HG03039 (cell line): Measurements from ENCODE around the gene THSD7A.

Experiments
- ATAC-seq: cut with Tn5 transposase; IDR thresholded peaks from one replicate; pipeline ENCODE4 v1.9.1; 2021; ENCODE audit warnings: mild to moderate bottlenecking, moderate library complexity; ENCODE audit not compliant: unreplicated experiment

THSD7A gene

DNA sequence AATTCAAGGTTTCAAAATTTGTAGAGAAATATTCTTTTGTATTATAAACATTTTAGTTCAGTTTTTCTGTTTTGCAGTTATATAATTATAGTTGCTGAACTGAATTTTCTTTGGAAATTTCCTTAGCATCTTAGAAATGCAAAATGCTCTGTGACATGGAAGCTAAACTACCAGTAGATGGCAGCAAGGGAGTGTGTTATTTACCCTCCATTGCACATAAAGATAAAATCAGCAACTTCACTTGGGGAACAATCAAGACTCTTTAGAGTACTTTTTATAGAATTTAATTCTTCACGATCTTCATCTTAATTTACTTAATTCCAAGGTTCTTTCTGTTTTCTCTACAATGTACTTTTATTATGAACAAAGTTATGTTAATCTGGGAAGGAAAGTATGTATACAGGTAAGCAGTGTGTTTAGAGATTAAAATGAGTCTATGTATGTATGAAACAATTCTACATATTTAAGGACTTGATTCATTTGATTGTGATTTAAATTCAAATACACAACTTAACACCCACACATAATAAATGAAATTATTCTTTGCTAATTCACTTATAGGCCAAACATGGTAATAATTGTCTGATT is 404.2 kb downstream of the THSD7A start:
- no peak for ATAC-seq

DNA sequence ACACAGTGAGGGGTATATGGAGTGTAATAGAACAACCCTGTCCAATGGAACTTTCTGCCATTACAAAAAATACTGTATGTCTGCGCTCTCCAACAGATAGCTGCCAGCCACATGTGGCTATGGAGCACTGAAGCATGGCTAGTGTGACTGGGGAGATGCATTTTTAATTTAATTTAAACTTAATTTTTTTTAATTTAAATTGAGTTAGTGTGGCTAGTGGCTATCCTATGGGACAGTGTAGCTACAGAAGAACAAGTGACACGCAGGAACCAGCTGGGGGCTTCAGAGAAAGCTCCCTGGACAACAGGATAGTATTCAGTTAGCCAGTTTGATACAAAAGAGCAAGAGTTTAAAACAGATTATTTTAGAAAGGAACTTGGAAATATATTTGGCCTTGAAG is 408.0 kb downstream of the THSD7A start:
- no peak for ATAC-seq

DNA sequence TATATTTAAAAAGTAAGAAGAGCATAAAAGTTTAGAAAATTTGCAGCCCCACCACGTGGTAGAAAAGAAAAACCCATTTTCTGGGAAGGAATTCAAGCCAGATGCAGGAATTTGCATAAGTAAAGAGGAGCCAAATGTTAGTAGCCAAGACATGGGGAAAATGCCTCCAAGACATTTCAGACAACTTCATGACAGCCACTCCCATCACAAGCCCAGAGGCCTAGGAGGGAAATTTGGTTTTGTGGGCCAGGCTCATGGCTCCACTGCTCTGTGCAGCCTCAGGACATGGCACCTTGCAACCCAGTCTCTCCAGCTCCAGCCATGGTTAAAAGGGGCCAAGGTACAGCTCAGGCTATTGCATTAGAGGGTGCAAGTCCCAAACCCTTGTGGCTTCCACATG is 411.9 kb downstream of the THSD7A start:
- ATAC-seq, result no peak

DNA sequence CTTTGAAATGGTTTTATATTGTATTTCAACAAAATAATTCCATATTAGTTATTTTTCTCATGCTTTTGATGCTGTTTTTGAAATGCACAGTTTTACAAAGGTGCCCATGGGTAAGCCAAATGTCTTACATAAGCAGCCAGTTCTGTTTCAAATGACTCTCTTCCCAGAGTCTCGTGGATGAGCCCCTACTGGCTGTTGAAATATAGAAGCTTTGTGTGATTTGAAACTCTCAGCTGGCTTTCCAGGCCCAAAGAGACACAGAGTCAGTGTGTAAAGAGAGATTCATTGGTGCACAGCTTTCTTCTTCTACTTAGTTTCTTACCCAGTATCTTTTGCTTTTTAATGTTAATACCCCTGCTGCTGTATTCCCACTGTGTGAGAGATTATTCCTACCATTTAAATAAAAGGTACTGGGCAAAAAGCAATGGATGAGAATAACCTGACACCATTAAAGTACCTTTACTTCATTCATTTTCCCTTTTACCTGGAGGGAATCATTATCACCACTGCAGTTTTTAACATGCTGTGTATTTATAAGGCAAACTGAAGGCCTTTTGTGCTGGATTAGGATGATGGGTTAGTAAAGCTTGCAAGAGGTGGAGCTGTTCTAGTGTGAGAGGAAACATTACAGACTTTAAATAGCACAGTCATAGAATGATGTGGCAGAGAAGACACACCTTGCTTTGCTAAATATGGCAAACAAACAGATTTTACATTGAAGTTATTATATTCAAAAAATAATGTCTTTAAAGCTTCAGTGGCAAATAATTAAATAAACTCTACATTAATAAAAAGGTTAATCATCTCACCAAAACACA is 415.1 kb downstream of the THSD7A start:
- no peak for ATAC-seq

DNA sequence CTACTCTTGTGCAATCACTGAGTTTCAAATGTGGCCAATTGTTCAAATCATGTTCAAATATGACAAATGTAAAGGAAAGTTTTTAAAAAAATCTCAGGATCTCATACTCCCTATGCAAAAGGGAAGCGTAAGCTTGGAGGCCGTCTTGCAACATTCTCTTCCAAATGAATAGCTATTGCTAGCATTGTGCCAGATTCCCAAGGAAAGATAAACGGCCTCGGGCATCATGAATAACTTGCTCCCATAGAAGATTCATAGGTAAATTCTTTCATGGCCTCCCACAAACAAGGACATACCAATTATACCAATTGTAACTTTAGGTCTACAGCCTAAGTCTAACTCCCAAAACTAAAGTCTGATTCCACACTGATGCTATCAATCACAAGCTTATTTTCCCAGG is 416.9 kb downstream of the THSD7A start:
- ATAC-seq, result no peak

DNA sequence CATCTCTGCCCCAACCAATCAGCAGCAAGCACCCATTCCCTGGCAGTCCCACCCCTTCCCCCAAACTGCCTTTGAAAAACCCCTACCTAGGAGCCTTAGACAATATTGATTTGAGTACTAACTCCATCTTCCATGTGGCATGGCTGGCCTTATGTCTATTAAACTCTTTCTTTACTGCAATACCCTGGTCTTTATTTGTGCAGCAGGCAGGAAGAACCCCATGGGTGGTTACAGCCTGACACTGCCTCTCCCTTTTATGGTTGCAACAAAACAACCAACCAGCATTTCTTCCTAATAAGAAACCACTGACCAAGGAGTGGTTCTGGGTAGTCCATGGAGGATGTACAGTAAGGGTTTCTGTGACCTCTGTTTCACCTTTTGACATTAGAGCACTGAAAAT is 418.1 kb downstream of the THSD7A start:
- ATAC-seq, result no peak

DNA sequence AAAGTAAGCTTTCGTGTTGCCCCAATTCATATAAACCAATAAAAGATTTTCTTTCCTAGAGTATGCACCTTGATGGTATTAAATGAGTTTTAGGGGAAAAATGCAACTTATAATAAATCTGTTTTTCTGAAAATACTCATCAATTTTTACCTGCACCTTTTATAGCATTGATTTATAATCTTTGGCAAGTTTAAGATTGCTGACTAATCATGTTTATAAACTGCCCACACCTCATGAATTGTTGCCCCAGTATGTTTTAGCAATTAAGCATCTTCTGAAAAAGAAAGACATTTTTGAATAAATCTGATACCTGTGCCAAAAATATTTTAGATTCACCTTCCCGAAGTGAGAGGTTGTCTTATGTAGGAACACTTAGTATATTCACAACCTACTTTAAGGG is 420.0 kb downstream of the THSD7A start:
- ATAC-seq, result no peak

DNA sequence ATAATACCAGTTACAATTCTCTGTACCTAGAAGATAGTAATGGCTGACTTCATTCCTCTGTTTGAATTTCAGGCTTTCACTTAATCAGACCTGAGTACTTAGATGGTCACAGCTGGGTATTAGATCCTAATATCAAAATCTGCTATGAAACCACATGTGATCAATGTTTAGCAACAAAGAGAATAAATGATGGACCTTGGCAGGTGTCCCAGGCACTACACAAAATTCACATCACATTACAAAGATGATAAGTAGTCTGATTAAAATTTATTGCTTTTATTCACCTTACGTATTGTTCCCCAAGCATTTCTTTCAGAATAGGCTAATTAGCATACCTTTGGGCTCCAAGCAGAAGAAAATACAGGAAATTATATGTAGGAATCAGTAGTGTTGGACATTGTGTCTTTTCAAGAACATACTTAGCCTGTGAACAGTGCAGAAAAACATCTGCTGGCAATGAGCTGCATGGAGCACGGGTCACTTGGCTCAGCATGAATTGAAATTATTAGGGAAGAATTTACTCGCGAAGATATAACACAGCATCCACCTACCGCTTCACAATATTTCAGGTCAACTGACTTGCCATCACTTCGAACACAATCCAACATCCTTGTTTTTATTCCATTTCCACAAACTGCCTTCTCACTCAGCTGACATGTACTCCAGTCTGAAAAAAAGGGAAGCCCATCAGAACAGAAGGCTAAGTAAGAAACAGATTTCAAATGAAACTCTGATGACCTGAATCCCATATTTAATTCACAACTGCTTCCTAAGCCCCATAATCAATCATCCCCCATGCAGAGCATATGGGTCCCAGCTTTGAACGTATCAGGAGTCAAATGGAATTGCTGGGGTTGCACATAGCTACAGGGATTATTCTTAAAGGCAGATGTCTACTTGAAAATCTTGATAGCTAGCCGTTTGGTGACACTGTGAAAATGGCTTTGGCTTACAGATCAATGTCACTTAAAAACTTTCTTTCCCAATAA is 421.0 kb downstream of the THSD7A start:
- ATAC-seq, result no peak

DNA sequence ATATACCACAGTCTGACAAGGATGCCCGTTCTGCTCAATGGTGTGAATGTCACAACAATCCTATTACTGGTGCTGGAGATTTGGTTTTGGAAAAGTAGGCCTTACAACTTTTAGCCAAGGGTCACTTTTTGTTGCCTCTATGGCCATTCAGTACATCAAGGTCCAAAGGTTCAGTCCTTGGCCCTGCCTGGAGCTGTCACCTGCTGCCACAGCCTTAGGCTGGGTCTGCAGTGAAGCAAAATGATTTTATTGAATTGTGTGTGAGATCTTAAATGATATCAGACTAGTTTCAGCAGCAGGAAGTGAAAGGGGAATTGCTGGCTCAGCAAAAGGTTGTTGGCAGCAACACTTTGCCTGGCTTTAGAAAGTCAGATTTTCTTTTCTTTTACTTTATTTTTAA is 427.6 kb downstream of the THSD7A start:
- no peak for ATAC-seq

DNA sequence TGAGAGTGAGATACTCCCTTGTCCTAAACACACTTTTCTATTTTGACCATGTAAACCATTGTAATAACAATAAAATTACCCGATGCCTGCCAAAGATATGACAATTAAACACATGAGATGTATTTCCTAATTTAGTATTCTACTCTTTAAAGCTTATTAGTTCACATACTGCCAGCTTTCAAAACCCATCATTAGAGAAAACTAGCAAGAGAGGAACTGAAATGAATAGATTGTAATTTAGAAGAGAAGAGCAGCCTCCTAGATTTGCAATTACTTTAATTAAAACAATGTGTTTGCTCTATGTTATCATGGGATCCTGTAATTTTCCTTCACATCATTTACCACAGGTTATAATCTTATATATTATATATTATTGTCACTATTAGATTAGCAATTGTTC is 428.2 kb downstream of the THSD7A start:
- ATAC-seq, result no peak

DNA sequence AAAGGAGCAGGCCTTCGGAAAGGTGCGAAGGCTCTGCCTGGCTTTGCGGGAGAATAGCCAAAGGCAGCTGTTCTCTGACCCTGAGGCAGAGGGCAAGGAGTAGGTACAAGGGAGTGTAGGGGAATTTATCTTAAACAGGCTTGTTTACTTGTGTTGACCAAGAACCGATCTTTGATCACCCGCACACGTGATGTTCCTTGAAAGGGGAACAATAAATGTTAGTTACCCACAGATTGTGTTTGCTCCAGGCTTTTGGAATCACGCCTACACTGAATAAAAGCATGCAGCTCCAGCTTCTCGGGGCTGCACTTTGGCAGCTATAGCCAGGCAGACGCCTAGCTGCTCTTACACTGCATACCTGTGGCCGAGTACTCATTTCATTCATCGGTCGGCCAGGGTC is 437.6 kb downstream of the THSD7A start:
- no peak for ATAC-seq

DNA sequence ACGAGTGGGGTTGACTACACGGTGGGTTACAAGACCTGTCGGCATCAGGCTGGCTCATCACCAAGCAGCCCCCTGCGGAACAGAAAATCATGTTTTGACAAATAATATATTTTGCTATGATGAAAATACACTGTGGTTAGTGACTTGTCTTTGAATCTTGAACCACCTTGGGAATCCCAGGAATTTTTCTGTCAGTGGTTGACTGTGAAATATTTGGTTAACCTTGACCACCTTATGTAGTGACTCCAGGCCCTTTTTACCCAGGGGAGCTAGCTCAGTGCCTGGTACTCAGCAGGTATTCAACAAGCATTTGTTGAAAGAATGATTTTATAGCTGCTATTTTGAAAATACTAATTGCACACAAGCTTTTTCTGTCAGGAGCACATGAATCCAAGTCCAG is 452.4 kb downstream of the THSD7A start:
- no peak for ATAC-seq

DNA sequence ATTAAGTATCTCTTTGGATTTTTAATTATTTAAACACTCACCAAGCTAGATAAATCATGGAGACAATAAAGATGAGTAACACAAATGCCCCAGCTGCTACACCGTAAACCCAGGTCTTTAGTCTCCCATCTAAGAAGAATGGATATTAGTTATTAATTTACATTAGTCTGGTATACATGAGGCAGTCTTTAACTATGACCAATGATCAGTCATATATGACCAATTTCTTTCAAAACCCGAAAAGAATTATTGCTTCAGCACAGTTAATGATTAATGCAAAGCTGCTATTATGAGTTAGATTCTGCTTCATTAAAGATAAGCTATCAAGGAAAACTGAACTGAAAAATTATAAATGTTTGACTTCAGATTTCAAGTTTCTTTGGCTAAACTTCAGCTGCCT is 455.5 kb downstream of the THSD7A start:
- ATAC-seq, result no peak

DNA sequence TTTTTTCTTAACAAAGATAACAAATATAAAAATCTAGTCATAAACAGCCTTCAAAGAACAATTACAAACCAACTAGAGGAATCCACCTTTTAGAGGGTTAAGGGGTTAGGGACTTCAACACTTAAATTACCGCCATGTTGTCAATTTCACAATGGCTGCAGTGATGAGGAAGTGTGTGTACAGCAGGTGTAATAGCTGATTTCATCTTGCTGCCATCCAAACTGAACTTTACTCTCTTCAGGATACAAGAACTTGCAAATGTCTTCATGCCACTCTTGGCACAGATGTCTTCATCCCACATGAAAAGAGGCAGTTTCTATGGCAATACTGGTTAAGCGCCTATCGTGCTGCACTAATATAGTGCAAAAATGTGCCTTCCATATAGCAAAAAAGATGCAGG is 457.4 kb downstream of the THSD7A start:
- ATAC-seq, result no peak

DNA sequence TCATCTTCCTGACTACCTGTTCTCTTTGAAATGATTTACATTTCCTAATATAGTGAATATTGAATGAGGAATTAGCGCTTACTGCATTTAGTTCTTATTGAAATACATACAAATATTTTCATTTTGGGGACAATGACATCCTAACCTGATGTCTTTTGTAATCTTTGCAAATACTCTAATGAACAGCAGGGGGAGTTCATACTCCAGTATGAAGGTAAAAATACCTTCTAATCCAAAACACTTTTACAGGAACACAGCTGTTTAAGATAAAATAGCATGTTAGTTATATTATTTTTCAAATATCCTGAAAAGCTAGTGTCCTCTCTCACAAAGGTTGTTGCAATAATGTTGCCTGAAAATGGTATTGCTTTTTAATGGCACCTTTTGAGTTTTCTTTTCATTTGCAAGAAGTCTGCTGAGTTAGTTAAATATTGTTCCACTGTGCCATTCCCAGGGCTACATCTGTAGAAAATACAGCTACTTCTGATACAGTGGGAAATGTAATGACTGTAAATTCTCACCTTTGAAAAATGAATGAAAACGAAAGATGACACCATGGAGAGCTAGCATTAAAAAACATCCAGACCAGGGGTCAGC is 458.4 kb downstream of the THSD7A start:
- ATAC-seq, result no peak

DNA sequence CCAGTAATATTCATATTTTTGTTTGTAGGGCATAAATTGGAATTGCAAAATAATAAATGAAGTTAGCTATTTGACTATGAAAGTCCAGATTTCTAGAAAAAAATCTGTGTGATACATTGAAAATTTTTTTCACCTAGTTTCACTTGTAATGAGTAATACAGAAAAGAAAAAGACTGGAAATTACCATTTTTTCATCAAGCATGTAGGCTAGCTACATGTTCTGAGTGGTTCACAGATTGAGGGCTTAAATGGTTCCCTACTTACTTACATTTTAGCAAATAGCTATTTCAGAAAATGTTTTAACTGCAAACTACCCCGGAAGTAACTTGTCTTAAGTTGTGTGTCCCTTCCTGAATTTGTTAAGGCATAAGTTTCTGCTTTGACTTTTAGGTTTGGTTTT is 462.3 kb downstream of the THSD7A start:
- no peak for ATAC-seq

DNA sequence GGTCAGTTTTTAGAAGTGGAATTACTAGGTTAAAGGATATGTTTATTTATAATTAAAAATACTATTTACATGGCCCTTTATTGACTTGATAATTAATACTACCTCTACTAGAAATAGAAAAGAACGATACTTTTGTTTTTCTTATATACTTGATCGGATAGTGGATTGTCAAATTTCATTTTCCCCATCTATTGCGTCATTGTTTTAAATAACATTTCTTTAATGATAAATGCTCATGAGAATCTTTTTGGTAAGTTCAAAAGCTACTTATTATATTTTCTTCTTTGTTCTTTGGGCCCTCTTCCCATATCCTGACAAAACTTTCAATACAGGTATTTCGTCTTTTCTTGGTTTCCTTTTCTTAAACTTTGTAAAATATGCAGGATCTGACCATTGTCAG is 465.9 kb downstream of the THSD7A start:
- ATAC-seq, result no peak

DNA sequence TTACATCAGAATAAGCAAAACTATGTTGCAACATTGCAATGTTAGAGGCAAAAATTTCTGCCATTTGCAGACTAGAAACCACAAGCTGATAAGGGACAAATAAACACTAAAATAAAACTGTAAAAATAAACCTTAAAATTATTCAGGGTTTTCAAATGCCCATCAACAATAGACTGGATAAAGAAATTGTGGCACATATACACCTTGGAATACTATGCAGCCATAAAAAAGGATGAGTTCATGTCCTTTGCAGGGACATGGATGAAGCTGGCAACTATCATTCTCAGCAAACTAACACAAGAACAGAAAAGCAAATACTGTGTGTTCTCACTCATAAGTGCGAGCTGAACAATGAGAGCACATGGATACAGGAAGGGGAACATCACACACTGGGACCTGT is 473.4 kb downstream of the THSD7A start:
- ATAC-seq, result no peak

DNA sequence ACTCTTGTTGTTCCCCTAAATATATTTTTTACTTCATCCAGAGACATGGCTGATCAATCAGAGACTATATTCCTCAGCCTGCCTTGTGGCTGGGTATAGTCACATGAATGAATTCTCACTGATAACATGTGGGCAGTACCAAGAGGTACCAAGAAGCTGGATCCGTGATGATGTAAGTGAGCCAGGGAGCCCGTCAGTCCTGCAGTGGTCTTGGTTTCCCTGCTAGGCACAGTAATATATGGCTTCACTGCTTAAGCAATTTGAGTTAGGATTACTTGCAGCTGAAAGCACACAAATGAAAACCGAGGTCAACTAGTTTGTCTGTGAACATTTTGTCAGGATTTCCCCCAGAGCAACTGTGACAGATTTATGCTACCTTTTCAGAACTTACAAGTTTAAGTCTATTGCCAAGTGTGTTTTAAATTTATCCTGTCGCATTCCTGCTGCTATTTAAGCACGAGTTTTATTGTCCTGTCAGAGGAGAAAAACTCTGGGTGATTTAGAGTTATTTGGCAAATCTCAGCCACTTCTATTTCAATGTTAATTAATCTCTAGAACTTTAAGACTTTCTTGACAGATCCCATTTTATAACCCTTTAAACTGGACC is 476.5 kb downstream of the THSD7A start:
- ATAC-seq, result no peak

DNA sequence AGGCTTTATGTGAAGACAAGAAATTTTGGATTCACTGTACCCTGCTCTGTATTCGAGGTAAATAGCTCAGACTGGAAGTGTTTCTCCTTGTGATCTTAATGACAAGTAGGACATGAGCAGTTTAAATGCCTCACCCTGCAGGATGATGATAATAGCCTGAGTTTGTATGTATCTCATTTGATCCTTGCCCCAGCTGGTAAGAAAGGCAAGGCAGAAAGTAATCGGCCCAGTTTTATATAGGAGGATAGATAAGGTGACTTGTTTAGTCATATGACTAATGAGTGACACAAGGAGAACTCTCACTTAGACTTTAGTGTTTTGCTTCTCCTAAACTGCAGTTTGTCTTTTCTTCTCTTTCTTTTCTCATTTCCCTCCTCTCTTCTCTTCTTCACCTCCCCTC is 485.7 kb downstream of the THSD7A start:
- ATAC-seq, result no peak

DNA sequence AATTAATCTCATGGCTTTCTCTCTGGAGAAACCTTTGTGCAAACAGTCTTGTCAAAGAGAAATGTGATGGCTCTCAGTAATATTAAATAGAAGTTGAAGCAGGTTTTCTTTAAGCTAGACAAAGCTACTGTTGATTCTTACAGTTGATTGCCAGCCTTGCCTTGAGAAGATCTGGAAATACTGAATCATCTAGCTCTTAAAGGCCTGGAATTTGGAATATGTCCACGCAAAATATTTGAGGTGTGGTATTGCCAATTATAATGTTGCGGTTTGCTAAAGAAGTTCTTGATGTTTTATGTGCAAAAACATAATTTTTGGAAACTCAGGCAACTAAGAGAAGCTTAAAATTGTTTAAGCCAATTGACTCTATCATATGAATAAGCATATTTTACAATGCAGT is 486.4 kb downstream of the THSD7A start:
- no peak for ATAC-seq
